Measurements from ENCODE around the gene SNX7. TPM values are rescaled to one million over a fixed set of nuclear protein-coding genes. Genes with fewer than 3 reads are reported as not detected.

SNX7 gene
- total RNA-seq, 1 donor from 2014 or later, result 39.9 TPM

GRCh38 chr1:98692482-98692881 lies 31.0 kb downstream of the SNX7 start:
- no peaks in the 10 kb centered on the region for H3K4me1 ChIP-seq (ENCODE audit: insufficient read depth, low read length)
- H3K36me3 ChIP-seq (ENCODE audit: insufficient read depth, low read length), result no peaks in the 10 kb centered on the region
- no peak overlapping the region for H3K4me3 ChIP-seq (ENCODE audit: insufficient read depth, low read depth, low read length)
- H3K27me3 ChIP-seq (ENCODE audit: insufficient read depth, low read length), result no peaks in the 10 kb centered on the region
- Mint-ChIP-seq H3K9me3 (ENCODE audit: unreplicated experiment) (no peaks in the 10 kb centered on the region), H3K27ac (ENCODE audit: unreplicated experiment) (no peak overlapping the region), H3K4me1 (ENCODE audit: low read depth, unreplicated experiment) (no peaks in the 10 kb centered on the region), H3K36me3 (ENCODE audit: low read depth, unreplicated experiment) (no peaks in the 10 kb centered on the region), H3K27me3 (ENCODE audit: low read depth, unreplicated experiment) (no peaks in the 10 kb centered on the region), H3K4me3 (ENCODE audit: unreplicated experiment) (no peak overlapping the region)
- FAIRE-seq, result no peak
- no peak overlapping the region for H3K27ac ChIP-seq (ENCODE audit: low read depth, low read length)
- no peaks in the 10 kb centered on the region for H3K79me2 ChIP-seq (ENCODE audit: insufficient read depth, low read length)
- H3K9me3 ChIP-seq (ENCODE audit: insufficient read depth, low read depth, low read length), result no peaks in the 10 kb centered on the region
- TF ChIP-seq EZH2 (IDR thresholded peaks at IDR 0.05; ENCODE audit: insufficient read depth, low read length), result no peak
- TF ChIP-seq, protein P1, sequence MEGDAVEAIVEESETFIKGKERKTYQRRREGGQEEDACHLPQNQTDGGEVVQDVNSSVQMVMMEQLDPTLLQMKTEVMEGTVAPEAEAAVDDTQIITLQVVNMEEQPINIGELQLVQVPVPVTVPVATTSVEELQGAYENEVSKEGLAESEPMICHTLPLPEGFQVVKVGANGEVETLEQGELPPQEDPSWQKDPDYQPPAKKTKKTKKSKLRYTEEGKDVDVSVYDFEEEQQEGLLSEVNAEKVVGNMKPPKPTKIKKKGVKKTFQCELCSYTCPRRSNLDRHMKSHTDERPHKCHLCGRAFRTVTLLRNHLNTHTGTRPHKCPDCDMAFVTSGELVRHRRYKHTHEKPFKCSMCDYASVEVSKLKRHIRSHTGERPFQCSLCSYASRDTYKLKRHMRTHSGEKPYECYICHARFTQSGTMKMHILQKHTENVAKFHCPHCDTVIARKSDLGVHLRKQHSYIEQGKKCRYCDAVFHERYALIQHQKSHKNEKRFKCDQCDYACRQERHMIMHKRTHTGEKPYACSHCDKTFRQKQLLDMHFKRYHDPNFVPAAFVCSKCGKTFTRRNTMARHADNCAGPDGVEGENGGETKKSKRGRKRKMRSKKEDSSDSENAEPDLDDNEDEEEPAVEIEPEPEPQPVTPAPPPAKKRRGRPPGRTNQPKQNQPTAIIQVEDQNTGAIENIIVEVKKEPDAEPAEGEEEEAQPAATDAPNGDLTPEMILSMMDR (IDR thresholded peaks at IDR 0.05; ENCODE audit: insufficient read depth, low read depth, low read length), result no peak
- H3K4me2 ChIP-seq (ENCODE audit: low read length), result no peak overlapping the region
- H3K9ac ChIP-seq (ENCODE audit: low read length), result no peak overlapping the region
- no peak overlapping the region for H2AFZ ChIP-seq (ENCODE audit: low read depth, low read length)
- H4K20me1 ChIP-seq (ENCODE audit: insufficient read depth, low read length), result no peaks in the 10 kb centered on the region
- no peak for DNase-seq (ENCODE audit: low read depth)

DNA sequence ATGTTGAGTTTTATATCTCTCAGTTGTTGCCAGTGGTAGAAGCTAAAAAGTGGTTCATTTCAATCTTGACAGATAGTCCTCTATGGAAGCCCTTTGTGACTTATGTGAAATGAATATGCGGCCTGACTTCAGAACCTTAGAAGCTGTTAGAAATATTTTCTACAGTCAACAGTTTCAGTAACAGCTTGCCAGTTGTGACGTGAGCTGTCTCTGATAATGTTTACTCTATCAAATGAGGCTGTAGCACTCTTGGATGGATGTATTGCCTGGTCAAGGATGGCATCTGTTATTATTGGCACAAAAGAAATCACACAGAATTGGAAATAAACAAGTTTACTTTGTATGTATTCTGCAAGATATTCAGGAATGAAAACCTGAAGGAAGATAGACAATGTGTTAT lies 31.9 kb downstream of the SNX7 start:
- Mint-ChIP-seq H3K4me1 (ENCODE audit: low read depth, unreplicated experiment) (no peaks in the 10 kb centered on the region), H3K27me3 (ENCODE audit: low read depth, unreplicated experiment) (no peaks in the 10 kb centered on the region), H3K4me3 (ENCODE audit: unreplicated experiment) (no peak overlapping the region), H3K27ac (ENCODE audit: unreplicated experiment) (no peak overlapping the region), H3K9me3 (ENCODE audit: unreplicated experiment) (no peaks in the 10 kb centered on the region), H3K36me3 (ENCODE audit: low read depth, unreplicated experiment) (no peaks in the 10 kb centered on the region)
- Histone ChIP-seq H3K4me1 (ENCODE audit: insufficient read depth, low read length) (no peaks in the 10 kb centered on the region), H3K9ac (ENCODE audit: low read length) (no peak overlapping the region), H3K27me3 (ENCODE audit: insufficient read depth, low read length) (no peaks in the 10 kb centered on the region), H3K27ac (ENCODE audit: low read depth, low read length) (no peak overlapping the region), H3K4me3 (ENCODE audit: insufficient read depth, low read depth, low read length) (no peak overlapping the region), H3K4me2 (ENCODE audit: low read length) (no peak overlapping the region), H3K79me2 (ENCODE audit: insufficient read depth, low read length) (no peaks in the 10 kb centered on the region), H3K9me3 (ENCODE audit: insufficient read depth, low read depth, low read length) (no peaks in the 10 kb centered on the region), H2AFZ (ENCODE audit: low read depth, low read length) (no peak overlapping the region), H3K36me3 (ENCODE audit: insufficient read depth, low read length) (no peaks in the 10 kb centered on the region), H4K20me1 (ENCODE audit: insufficient read depth, low read length) (no peaks in the 10 kb centered on the region)
- DNase-seq (ENCODE audit: low read depth), result no peak
- FAIRE-seq, result no peak
- TF ChIP-seq EZH2 (IDR thresholded peaks at IDR 0.05; ENCODE audit: insufficient read depth, low read length), result no peak
- TF ChIP-seq, protein P1 (IDR thresholded peaks at IDR 0.05; ENCODE audit: insufficient read depth, low read depth, low read length), result no peak

- no peak overlapping the region for H3K9ac ChIP-seq (ENCODE audit: low read length)
- no peak overlapping the region for H2AFZ ChIP-seq (ENCODE audit: low read depth, low read length)
- H3K27ac ChIP-seq (ENCODE audit: low read depth, low read length), result no peak overlapping the region
- Mint-ChIP-seq H3K27me3 (ENCODE audit: low read depth, unreplicated experiment) (no peaks in the 10 kb centered on the region), H3K9me3 (ENCODE audit: unreplicated experiment) (no peaks in the 10 kb centered on the region), H3K4me3 (ENCODE audit: unreplicated experiment) (no peak overlapping the region), H3K27ac (ENCODE audit: unreplicated experiment) (no peak overlapping the region), H3K36me3 (ENCODE audit: low read depth, unreplicated experiment) (no peaks in the 10 kb centered on the region), H3K4me1 (ENCODE audit: low read depth, unreplicated experiment) (no peaks in the 10 kb centered on the region)
- TF ChIP-seq EZH2 (IDR thresholded peaks at IDR 0.05; ENCODE audit: insufficient read depth, low read length), result no peak
- TF ChIP-seq, protein P1 (IDR thresholded peaks at IDR 0.05; ENCODE audit: insufficient read depth, low read depth, low read length), result no peak
- no peak for DNase-seq (ENCODE audit: low read depth)
- no peak for FAIRE-seq
- no peak overlapping the region for H3K4me3 ChIP-seq (ENCODE audit: insufficient read depth, low read depth, low read length)
- no peaks in the 10 kb centered on the region for H3K36me3 ChIP-seq (ENCODE audit: insufficient read depth, low read length)
- H3K27me3 ChIP-seq (ENCODE audit: insufficient read depth, low read length), result no peaks in the 10 kb centered on the region
- no peaks in the 10 kb centered on the region for H3K79me2 ChIP-seq (ENCODE audit: insufficient read depth, low read length)
- H3K4me1 ChIP-seq (ENCODE audit: insufficient read depth, low read length), result no peaks in the 10 kb centered on the region
- no peak overlapping the region for H3K4me2 ChIP-seq (ENCODE audit: low read length)
- no peaks in the 10 kb centered on the region for H3K9me3 ChIP-seq (ENCODE audit: insufficient read depth, low read depth, low read length)
- H4K20me1 ChIP-seq (ENCODE audit: insufficient read depth, low read length), result no peaks in the 10 kb centered on the region
These were observed 34.6 kb downstream of the SNX7 start for GRCh38 chr1:98696077-98696476.
